ENCODE results near the gene CPNE9. TPM values are rescaled to one million over a fixed set of nuclear protein-coding genes. Genes with fewer than 3 reads are reported as not detected.

CPNE9 gene
- total RNA-seq, 2 experiments from 2014 or later: not detected

GRCh38 chr3:9725775-9726515 is 22.3 kb downstream of the CPNE9 start:
- intact Hi-C loops (cut with micrococcal nuclease): loop anchor here (2.0 kb wide), 1 partner anchor 223 kb away; no protein-coding TSS in a partner anchor
- Mint-ChIP-seq H3K4me3 (no peak overlapping the region), H3K27me3 (no peaks in the 10 kb centered on the region), H3K9me3 (no peaks in the 10 kb centered on the region), H3K27ac (no peak overlapping the region), H3K4me1 (ENCODE audit: low read depth) (peaks cover 35% of the 10 kb centered on the region), H3K36me3 (no peaks in the 10 kb centered on the region)
- DNase-seq: no peak
- POLR2A ChIA-PET: no interaction called here
- CTCF ChIA-PET: interaction anchor here (1.0 to 3.2 kb wide), 4 partner anchors 10 to 226 kb away, joined by 4 to 13 read pairs (median 7); no protein-coding TSS in a partner anchor

GRCh38 chr3:9727041-9727595 is 23.5 kb downstream of the CPNE9 start:
- ChIA-PET POLR2A (no interaction called here), CTCF (interaction anchor here (0.7 to 3.2 kb wide), 33 partner anchors 9 to 380 kb away, joined by 3 to 13 read pairs (median 4); partner anchors contain the start of genes ARPC4, CRELD1, MTMR14 and OGG1)
- H3K27ac Mint-ChIP-seq: peak overlapping the region; percentile 72
- no peaks in the 10 kb centered on the region for H3K27me3 Mint-ChIP-seq
- intact Hi-C loops (cut with micrococcal nuclease): loop anchor here (1.0 to 2.0 kb wide), 2 partner anchors 23 to 224 kb away; no protein-coding TSS in a partner anchor
- peaks cover 36% of the 10 kb centered on the region for H3K4me1 Mint-ChIP-seq (ENCODE audit: low read depth)
- no peaks in the 10 kb centered on the region for H3K9me3 Mint-ChIP-seq
- peaks cover 1% of the 10 kb centered on the region for H3K36me3 Mint-ChIP-seq
- H3K4me3 Mint-ChIP-seq: peak overlapping the region; percentile 48
- peak; percentile 79 for DNase-seq

- H3K4me3 Mint-ChIP-seq: no peak overlapping the region
- no peaks in the 10 kb centered on the region for H3K27me3 Mint-ChIP-seq
- peak overlapping the region; percentile 72 for H3K27ac Mint-ChIP-seq
- peaks cover 2% of the 10 kb centered on the region for H3K36me3 Mint-ChIP-seq
- intact Hi-C loops (cut with micrococcal nuclease): loop anchor here (1.0 to 2.0 kb wide), 2 partner anchors 23 to 225 kb away; no protein-coding TSS in a partner anchor
- POLR2A ChIA-PET: no interaction called here
- no peaks in the 10 kb centered on the region for H3K9me3 Mint-ChIP-seq
- no peak for DNase-seq
- peaks cover 40% of the 10 kb centered on the region for H3K4me1 Mint-ChIP-seq (ENCODE audit: low read depth)
- CTCF ChIA-PET: interaction anchor here (0.7 to 3.2 kb wide), 23 partner anchors 9 to 374 kb away, joined by 3 to 13 read pairs (median 6); partner anchors contain the start of genes ARPC4, CRELD1, MTMR14 and OGG1
These were observed 24.1 kb downstream of the CPNE9 start for GRCh38 chr3:9727743-9728142.

- Mint-ChIP-seq H3K27ac (no peak overlapping the region), H3K9me3 (no peaks in the 10 kb centered on the region), H3K4me3 (no peak overlapping the region), H3K27me3 (no peaks in the 10 kb centered on the region), H3K4me1 (ENCODE audit: low read depth) (peaks cover 57% of the 10 kb centered on the region), H3K36me3 (peaks cover 6% of the 10 kb centered on the region)
- intact Hi-C loops (cut with micrococcal nuclease): no loop called here
- DNase-seq: no peak
- ChIA-PET POLR2A (no interaction called here), CTCF (no interaction called here)
These were observed 25.8 kb downstream of the CPNE9 start for GRCh38 chr3:9729419-9729818.

- H3K27me3 Mint-ChIP-seq: no peaks in the 10 kb centered on the region
- H3K4me3 Mint-ChIP-seq: peak overlapping the region; percentile 88
- peaks cover 68% of the 10 kb centered on the region for H3K4me1 Mint-ChIP-seq (ENCODE audit: low read depth)
- intact Hi-C loops (cut with micrococcal nuclease): loop anchor here (1.0 to 10.0 kb wide), 9 partner anchors 20 to 767 kb away; partner anchors contain the start of genes CRELD1, MTMR14, RAD18 and TADA3
- peak overlapping the region; percentile 96 for H3K27ac Mint-ChIP-seq
- ChIA-PET POLR2A (interaction anchor here (1.0 to 2.7 kb wide), 7 partner anchors 12 to 334 kb away, joined by 3 to 10 read pairs (median 3); partner anchors contain the start of genes ARPC4, CRELD1 and TADA3), CTCF (interaction anchor here (1.3 to 1.9 kb wide), 3 partner anchors 19 to 62 kb away, joined by 4 to 7 read pairs (median 5); partner anchors contain the start of genes ARPC4, CAMK1, OGG1 and TADA3)
- no peak for DNase-seq
- no peaks in the 10 kb centered on the region for H3K9me3 Mint-ChIP-seq
- H3K36me3 Mint-ChIP-seq: peaks cover 15% of the 10 kb centered on the region
These were observed 27.1 kb downstream of the CPNE9 start for GRCh38 chr3:9730657-9731205.

GRCh38 chr3:9731206-9732079 is 27.8 kb downstream of the CPNE9 start, which contains the start of gene BRPF1:
BRPF1 (plus strand) TSS chr3:9731735; CDS start chr3:9734141, 2,406 bp downstream.
- Mint-ChIP-seq H3K4me1 (ENCODE audit: low read depth) (peaks cover 72% of the 10 kb centered on the region), H3K27ac (peak within 1 kb of the TSS; percentile 96), H3K36me3 (peaks cover 17% of the 10 kb centered on the region), H3K27me3 (no peaks in the 10 kb centered on the region), H3K4me3 (peak within 1 kb of the TSS; percentile 88), H3K9me3 (no peaks in the 10 kb centered on the region)
- peak; percentile 100 for DNase-seq
- ChIA-PET POLR2A (interaction anchor here (0.5 to 2.7 kb wide), 9 partner anchors 11 to 342 kb away, joined by 3 to 10 read pairs (median 3); partner anchors contain the start of genes ARPC4, CRELD1 and TADA3), CTCF (interaction anchor here (1.0 to 1.9 kb wide), 5 partner anchors 12 to 228 kb away, joined by 3 to 7 read pairs (median 5); partner anchors contain the start of genes ARPC4, CAMK1, OGG1 and TADA3)
- intact Hi-C loops (cut with micrococcal nuclease): loop anchor here (1.0 to 10.0 kb wide), 9 partner anchors 19 to 768 kb away; partner anchors contain the start of genes CRELD1, MTMR14, RAD18 and TADA3

- Mint-ChIP-seq H3K4me3 (peak overlapping the region; percentile 88), H3K27ac (peak overlapping the region; percentile 83), H3K27me3 (no peaks in the 10 kb centered on the region), H3K9me3 (no peaks in the 10 kb centered on the region), H3K4me1 (ENCODE audit: low read depth) (peaks cover 72% of the 10 kb centered on the region), H3K36me3 (peaks cover 22% of the 10 kb centered on the region)
- ChIA-PET POLR2A (interaction anchor here (0.8 to 2.7 kb wide), 15 partner anchors 10 to 336 kb away, joined by 3 to 10 read pairs (median 3); partner anchors contain the start of genes ARPC4, CRELD1, OGG1 and TADA3), CTCF (interaction anchor here (1.0 to 1.9 kb wide), 7 partner anchors 11 to 228 kb away, joined by 3 to 8 read pairs (median 4); partner anchors contain the start of genes ARPC4, CAMK1, OGG1 and TADA3)
- DNase-seq: peak; percentile 67
- intact Hi-C loops (cut with micrococcal nuclease): loop anchor here (5.0 to 10.0 kb wide), 2 partner anchors 200 to 513 kb away; partner anchors contain the start of genes CRELD1 and TATDN2
These were observed 28.6 kb downstream of the CPNE9 start for GRCh38 chr3:9732080-9732739.

GRCh38 chr3:9732740-9733115 is 29.1 kb downstream of the CPNE9 start:
- Mint-ChIP-seq H3K27me3 (no peaks in the 10 kb centered on the region), H3K9me3 (no peaks in the 10 kb centered on the region), H3K4me1 (ENCODE audit: low read depth) (peaks cover 68% of the 10 kb centered on the region), H3K4me3 (peak overlapping the region; percentile 88), H3K36me3 (peaks cover 22% of the 10 kb centered on the region), H3K27ac (peak overlapping the region; percentile 83)
- ChIA-PET CTCF (interaction anchor here (0.7 to 1.5 kb wide), 5 partner anchors 11 to 229 kb away, joined by 3 to 8 read pairs (median 3); partner anchors contain the start of gene OGG1), POLR2A (interaction anchor here (1.1 to 2.7 kb wide), 10 partner anchors 11 to 336 kb away, joined by 3 to 10 read pairs (median 3); partner anchors contain the start of genes ARPC4, OGG1 and TADA3)
- intact Hi-C loops (cut with micrococcal nuclease): loop anchor here (5.0 to 10.0 kb wide), 2 partner anchors 200 to 512 kb away; partner anchors contain the start of genes CRELD1 and TATDN2
- DNase-seq: no peak

- Mint-ChIP-seq H3K27me3 (no peaks in the 10 kb centered on the region), H3K4me3 (no peak overlapping the region), H3K4me1 (ENCODE audit: low read depth) (peaks cover 49% of the 10 kb centered on the region), H3K9me3 (no peaks in the 10 kb centered on the region), H3K36me3 (peaks cover 50% of the 10 kb centered on the region), H3K27ac (peak overlapping the region; percentile 49)
- ChIA-PET POLR2A (no interaction called here), CTCF (interaction anchor here (0.7 to 1.2 kb wide), 5 partner anchors 9 to 235 kb away, joined by 3 to 9 read pairs (median 4); partner anchors contain the start of gene OGG1)
- intact Hi-C loops (cut with micrococcal nuclease): loop anchor here (10.0 kb wide), 1 partner anchor 508 kb away; the partner anchor contains the start of gene TATDN2
- DNase-seq: peak; percentile 20
These were observed 33.2 kb downstream of the CPNE9 start for GRCh38 chr3:9736831-9737230.

GRCh38 chr3:9739181-9739580 is 35.5 kb downstream of the CPNE9 start:
- ChIA-PET POLR2A (interaction anchor here (0.8 kb wide), 1 partner anchor 581 kb away, joined by 3 read pairs; the partner anchor contains the start of gene SEC13), CTCF (interaction anchor here (1.6 kb wide), 1 partner anchor 12 kb away, joined by 7 read pairs; no protein-coding TSS in a partner anchor)
- Mint-ChIP-seq H3K27me3 (no peaks in the 10 kb centered on the region), H3K9me3 (no peaks in the 10 kb centered on the region), H3K4me3 (no peak overlapping the region), H3K27ac (no peak overlapping the region), H3K36me3 (peaks cover 59% of the 10 kb centered on the region), H3K4me1 (ENCODE audit: low read depth) (peaks cover 30% of the 10 kb centered on the region)
- intact Hi-C loops (cut with micrococcal nuclease): loop anchor here (10.0 kb wide), 1 partner anchor 506 kb away; the partner anchor contains the start of gene TATDN2
- DNase-seq: no peak
